B cell (primary cell): ENCODE data around the gene RALBP1.

Experiments
- EZH2 ChIP-seq: IDR thresholded peaks from 2 replicates; pipeline ENCODE4 v1.6.1; 2012; ENCODE audit warnings: borderline replicate concordance, low read depth, mild to moderate bottlenecking, moderate library complexity, low read length; ENCODE audit not compliant: insufficient read depth, poor library complexity, severe bottlenecking
- TF ChIP-seq, protein P1 (sequence below): fragments of 200-600 bp; IDR thresholded peaks from one replicate; pipeline ENCODE4 v1.8.0; 2022; ENCODE audit warnings: antibody characterized with exemption, mild to moderate bottlenecking

DNA sequence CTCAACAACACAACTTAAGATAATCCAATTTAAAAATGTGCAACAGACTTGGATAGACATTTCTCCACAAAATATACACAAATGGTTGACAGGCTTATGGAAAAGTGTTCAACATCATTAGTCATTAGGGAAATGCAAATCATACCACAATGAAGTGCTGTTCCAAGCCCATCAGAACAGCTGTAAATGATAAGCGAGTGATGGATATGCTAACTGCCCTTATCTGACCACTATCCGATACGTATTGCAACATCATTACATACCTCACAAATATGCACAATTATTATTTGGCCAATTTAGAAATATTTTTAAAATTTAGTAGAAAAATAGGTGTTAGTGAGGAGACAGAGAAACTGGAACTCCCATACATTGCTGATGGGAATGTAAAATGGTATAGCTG, 76.9 kb downstream of the RALBP1 start:
- TF ChIP-seq, protein P1, sequence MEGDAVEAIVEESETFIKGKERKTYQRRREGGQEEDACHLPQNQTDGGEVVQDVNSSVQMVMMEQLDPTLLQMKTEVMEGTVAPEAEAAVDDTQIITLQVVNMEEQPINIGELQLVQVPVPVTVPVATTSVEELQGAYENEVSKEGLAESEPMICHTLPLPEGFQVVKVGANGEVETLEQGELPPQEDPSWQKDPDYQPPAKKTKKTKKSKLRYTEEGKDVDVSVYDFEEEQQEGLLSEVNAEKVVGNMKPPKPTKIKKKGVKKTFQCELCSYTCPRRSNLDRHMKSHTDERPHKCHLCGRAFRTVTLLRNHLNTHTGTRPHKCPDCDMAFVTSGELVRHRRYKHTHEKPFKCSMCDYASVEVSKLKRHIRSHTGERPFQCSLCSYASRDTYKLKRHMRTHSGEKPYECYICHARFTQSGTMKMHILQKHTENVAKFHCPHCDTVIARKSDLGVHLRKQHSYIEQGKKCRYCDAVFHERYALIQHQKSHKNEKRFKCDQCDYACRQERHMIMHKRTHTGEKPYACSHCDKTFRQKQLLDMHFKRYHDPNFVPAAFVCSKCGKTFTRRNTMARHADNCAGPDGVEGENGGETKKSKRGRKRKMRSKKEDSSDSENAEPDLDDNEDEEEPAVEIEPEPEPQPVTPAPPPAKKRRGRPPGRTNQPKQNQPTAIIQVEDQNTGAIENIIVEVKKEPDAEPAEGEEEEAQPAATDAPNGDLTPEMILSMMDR = no peak
- TF ChIP-seq EZH2 = no peak
